ENCODE measurements around the gene RNF113A. TPM values are rescaled to one million over a fixed set of nuclear protein-coding genes. Genes with fewer than 3 reads are reported as not detected.
A peak's percentile ranks its signal among the peaks of the same experiment; 100 is the strongest.

Gene RNF113A
- total RNA-seq, 4 donors from 2014 or later: 1.9 to 16.7 (median 10.1) TPM

- peak overlapping the region in 1 of 4 donors; percentile 26 for H3K27ac ChIP-seq
- H3K36me3 ChIP-seq: no peaks in the 10 kb centered on the region
- intact Hi-C loops (cut with DNase I; ENCODE audit: low total_unique reads): no loop called here
- 55% methylated on average over 38 of the region's 40 CpGs; no CpG with 5 or more reads in 1 of the 2 donors for WGBS, 2 donors (ENCODE audit: low coverage in 1 of 2)
- peak overlapping the region in 3 of 4 donors; percentile 22 to 47 (median 27) for H3K4me3 ChIP-seq
- DNase-seq: peak; percentile 73
- in situ Hi-C loops (cut with MboI; ENCODE audit: low pct_ligation_motif_present in 1 of 4, low pct_unique_long_range_greater_than_20kb in 1 of 4, low sequenced_read_pairs in 3 of 4): no loop called here
- no peaks in the 10 kb centered on the region for H3K27me3 ChIP-seq
- no peaks in the 10 kb centered on the region for H3K9me3 ChIP-seq
- H3K4me1 ChIP-seq: peaks cover 0 to 8% (median 0%) of the 10 kb centered on the region in 4 donors
- TF ChIP-seq, protein P1, sequence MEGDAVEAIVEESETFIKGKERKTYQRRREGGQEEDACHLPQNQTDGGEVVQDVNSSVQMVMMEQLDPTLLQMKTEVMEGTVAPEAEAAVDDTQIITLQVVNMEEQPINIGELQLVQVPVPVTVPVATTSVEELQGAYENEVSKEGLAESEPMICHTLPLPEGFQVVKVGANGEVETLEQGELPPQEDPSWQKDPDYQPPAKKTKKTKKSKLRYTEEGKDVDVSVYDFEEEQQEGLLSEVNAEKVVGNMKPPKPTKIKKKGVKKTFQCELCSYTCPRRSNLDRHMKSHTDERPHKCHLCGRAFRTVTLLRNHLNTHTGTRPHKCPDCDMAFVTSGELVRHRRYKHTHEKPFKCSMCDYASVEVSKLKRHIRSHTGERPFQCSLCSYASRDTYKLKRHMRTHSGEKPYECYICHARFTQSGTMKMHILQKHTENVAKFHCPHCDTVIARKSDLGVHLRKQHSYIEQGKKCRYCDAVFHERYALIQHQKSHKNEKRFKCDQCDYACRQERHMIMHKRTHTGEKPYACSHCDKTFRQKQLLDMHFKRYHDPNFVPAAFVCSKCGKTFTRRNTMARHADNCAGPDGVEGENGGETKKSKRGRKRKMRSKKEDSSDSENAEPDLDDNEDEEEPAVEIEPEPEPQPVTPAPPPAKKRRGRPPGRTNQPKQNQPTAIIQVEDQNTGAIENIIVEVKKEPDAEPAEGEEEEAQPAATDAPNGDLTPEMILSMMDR (IDR thresholded peaks at IDR 0.05): peak; percentile 37 to 61 (median 54)
- no peak for TF ChIP-seq POLR2AphosphoS5 (IDR thresholded peaks at IDR 0.05)
These were observed 16.3 kb upstream of the RNF113A start for GRCh38 chrX:119887721-119888425.

- WGBS, 2 donors (ENCODE audit: low coverage in 1 of 2): 67% methylated on average over 11 of the region's 11 CpGs; no CpG with 5 or more reads in 1 of the 2 donors
- DNase-seq: no peak
- in situ Hi-C loops (cut with MboI; ENCODE audit: low pct_ligation_motif_present in 1 of 4, low pct_unique_long_range_greater_than_20kb in 1 of 4, low sequenced_read_pairs in 3 of 4) (no loop called here), intact Hi-C loops (cut with DNase I; ENCODE audit: low total_unique reads) (no loop called here)
- TF ChIP-seq EP300 (IDR thresholded peaks at IDR 0.05; ENCODE audit: low read depth) (no peak), POLR2AphosphoS5 (IDR thresholded peaks at IDR 0.05) (no peak), POLR2A (IDR thresholded peaks at IDR 0.05) (no peak)
- TF ChIP-seq, protein P1 (IDR thresholded peaks at IDR 0.05): no peak
- Histone ChIP-seq H3K4me1 (peaks cover 0 to 8% (median 0%) of the 10 kb centered on the region in 4 donors), H3K9me3 (no peaks in the 10 kb centered on the region), H3K4me3 (peak overlapping the region in 2 of 4 donors; percentile 11 to 37), H3K27me3 (no peaks in the 10 kb centered on the region), H3K27ac (peak overlapping the region; percentile 4 to 65 (median 30)), H3K36me3 (no peaks in the 10 kb centered on the region)
These were observed 14.3 kb upstream of the RNF113A start for GRCh38 chrX:119885554-119886428.

- no peaks in the 10 kb centered on the region for H3K36me3 ChIP-seq
- in situ Hi-C loops (cut with MboI; ENCODE audit: low pct_ligation_motif_present in 1 of 4, low pct_unique_long_range_greater_than_20kb in 1 of 4, low sequenced_read_pairs in 3 of 4) (no loop called here), intact Hi-C loops (cut with DNase I; ENCODE audit: low total_unique reads) (loop anchor here (5.0 kb wide), 1 partner anchor 1517 kb away; no protein-coding TSS in a partner anchor)
- H3K4me3 ChIP-seq: no peak overlapping the region
- H3K27me3 ChIP-seq: no peaks in the 10 kb centered on the region
- no peak overlapping the region for H3K27ac ChIP-seq
- H3K4me1 ChIP-seq: no peaks in the 10 kb centered on the region
- WGBS, 2 donors (ENCODE audit: low coverage in 1 of 2): 57% methylated on average over 11 of the region's 11 CpGs; no CpG with 5 or more reads in 1 of the 2 donors
- DNase-seq: peak; percentile 16
- TF ChIP-seq POLR2AphosphoS5 (IDR thresholded peaks at IDR 0.05): peak in 1 of 3 donors; percentile 9
- TF ChIP-seq EP300 (IDR thresholded peaks at IDR 0.05; ENCODE audit: low read depth): no peak
- TF ChIP-seq, protein P1 (IDR thresholded peaks at IDR 0.05): peak; percentile 43 to 54 (median 47)
- TF ChIP-seq POLR2A (IDR thresholded peaks at IDR 0.05): no peak
- H3K9me3 ChIP-seq: no peaks in the 10 kb centered on the region
These were observed 9.3 kb upstream of the RNF113A start for GRCh38 chrX:119880552-119881437.
